ENCODE data around the gene SLC5A1. TPM values are rescaled to one million over a fixed set of nuclear protein-coding genes. Genes with fewer than 3 reads are reported as not detected.

SLC5A1 gene
- polyA plus RNA-seq, 3 donors from 2014 or later, result not detected

DNA sequence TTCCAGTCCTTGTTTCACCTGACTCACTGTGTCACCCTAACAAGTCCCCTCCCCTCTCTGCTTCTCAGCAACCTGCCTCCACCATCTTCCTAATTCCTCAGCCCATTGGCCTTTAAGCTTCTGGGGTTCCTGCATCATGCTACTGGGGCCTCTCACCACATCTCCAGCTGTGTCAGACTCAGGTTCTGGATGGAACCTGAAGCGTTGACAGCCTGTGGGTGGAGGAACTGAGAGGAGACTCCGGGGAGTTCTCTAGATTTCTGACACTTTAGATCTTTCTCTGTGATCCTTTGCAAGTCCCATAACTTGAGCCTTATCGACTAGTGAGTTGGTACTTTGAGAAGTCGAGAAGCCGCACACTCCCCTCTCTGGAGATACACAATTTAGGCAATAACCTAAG lies 11.6 kb upstream of the SLC5A1 start:
- no peaks in the 10 kb centered on the region for H3K36me3 Mint-ChIP-seq
- no peak for DNase-seq
- no peak overlapping the region for H3K4me3 Mint-ChIP-seq
- no peak overlapping the region for H3K27ac Mint-ChIP-seq
- no peaks in the 10 kb centered on the region for H3K9me3 Mint-ChIP-seq
- H3K27me3 Mint-ChIP-seq (ENCODE audit: low read depth in 3 of 3), result peaks cover 3 to 8% (median 5%) of the 10 kb centered on the region in 3 donors
- no peaks in the 10 kb centered on the region for H3K4me1 Mint-ChIP-seq

GRCh38 chr22:32034275-32034674 lies 8.8 kb upstream of the SLC5A1 start:
- Mint-ChIP-seq H3K4me3 (no peak overlapping the region), H3K27ac (no peak overlapping the region), H3K27me3 (ENCODE audit: low read depth in 3 of 3) (peaks cover 0 to 4% (median 3%) of the 10 kb centered on the region in 3 donors), H3K4me1 (no peaks in the 10 kb centered on the region), H3K36me3 (no peaks in the 10 kb centered on the region), H3K9me3 (no peaks in the 10 kb centered on the region)
- DNase-seq, result no peak

DNA sequence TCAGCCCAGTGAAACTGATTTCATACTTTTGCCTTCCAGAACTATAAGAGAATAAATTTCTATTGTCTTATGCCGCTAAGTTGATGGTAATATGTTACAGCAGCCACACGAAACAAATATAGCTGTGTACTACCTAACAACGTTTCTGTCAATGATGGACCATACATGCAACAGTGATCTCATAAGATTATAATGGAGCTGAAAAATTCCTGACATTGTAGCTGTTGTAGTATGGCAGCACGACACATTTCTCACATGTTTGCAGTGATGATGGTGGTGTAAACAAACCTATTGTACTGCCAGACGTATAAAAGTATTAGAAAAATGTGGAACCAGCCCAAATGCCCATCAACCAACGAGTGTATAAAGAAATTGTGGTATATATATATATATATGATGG lies 5.8 kb upstream of the SLC5A1 start:
- H3K4me1 Mint-ChIP-seq, result no peaks in the 10 kb centered on the region
- H3K27me3 Mint-ChIP-seq (ENCODE audit: low read depth in 3 of 3), result peaks cover under 1 to 11% (median 4%) of the 10 kb centered on the region in 3 donors

DNA sequence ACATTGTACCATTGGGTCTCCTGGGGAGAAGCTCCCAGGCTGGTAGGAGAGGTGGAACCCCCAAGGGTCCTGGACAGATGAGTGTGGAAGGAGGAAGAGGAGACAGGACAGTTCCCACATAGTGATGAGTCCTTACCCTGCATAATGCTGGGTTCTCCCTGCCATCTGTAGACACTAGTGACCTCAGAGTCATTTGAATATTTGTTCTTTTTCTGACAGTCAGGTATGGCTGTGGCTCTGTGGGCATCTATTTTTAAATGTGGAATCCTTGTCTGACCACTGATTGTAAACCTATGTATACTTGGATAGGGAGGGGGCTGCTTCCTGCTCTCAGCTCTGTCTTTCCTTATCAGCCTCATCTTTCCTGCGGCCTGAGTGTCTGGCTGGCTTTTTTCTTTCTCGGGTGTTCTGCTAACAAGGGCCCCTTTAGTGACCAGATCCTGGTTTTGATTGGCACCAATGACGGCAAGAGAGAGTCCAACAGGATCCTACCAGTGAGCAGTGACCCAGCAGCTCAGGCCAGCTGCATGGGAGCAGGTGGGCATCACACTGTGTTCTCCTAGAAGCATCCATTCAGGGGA lies 2.6 kb upstream of the SLC5A1 start:
- H3K27ac Mint-ChIP-seq, result no peak overlapping the region
- no peak overlapping the region for H3K4me3 Mint-ChIP-seq
- no peaks in the 10 kb centered on the region for H3K36me3 Mint-ChIP-seq
- DNase-seq, result no peak
- no peaks in the 10 kb centered on the region for H3K9me3 Mint-ChIP-seq
- H3K4me1 Mint-ChIP-seq, result no peaks in the 10 kb centered on the region
- H3K27me3 Mint-ChIP-seq (ENCODE audit: low read depth in 3 of 3), result peaks cover 4 to 15% (median 7%) of the 10 kb centered on the region in 3 donors

More for the DNA sequence above, 5.8 kb upstream of the SLC5A1 start:
- H3K36me3 Mint-ChIP-seq, result no peaks in the 10 kb centered on the region
- no peak for DNase-seq
- no peaks in the 10 kb centered on the region for H3K9me3 Mint-ChIP-seq
- no peak overlapping the region for H3K4me3 Mint-ChIP-seq
- H3K27ac Mint-ChIP-seq, result no peak overlapping the region

DNA sequence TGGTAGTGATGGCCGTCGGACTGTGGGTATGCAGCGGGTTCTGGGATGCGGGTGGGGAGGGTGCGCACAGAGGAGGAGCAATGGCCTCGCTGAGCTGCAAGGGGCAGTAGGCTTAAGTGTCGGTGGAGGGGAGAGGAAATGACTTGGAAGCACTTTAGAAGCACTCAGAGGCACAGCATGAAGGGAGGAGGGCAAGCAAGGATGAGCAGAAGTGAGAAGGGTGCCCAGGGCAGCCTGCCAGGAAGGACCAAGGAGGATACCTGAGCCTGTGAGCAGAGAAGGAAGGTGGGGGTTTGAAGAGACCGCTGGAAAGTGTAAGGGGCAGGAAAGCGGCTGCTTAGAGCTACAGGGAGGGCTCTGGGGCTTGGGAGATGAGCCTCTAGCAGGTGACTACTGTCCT lies 330 bp downstream of the SLC5A1 start:
- no peak overlapping the region for H3K4me3 Mint-ChIP-seq
- no peak for DNase-seq
- no peaks in the 10 kb centered on the region for H3K9me3 Mint-ChIP-seq
- peaks cover 4 to 15% (median 10%) of the 10 kb centered on the region in 3 donors for H3K27me3 Mint-ChIP-seq (ENCODE audit: low read depth in 3 of 3)
- H3K27ac Mint-ChIP-seq, result no peak overlapping the region
- no peaks in the 10 kb centered on the region for H3K36me3 Mint-ChIP-seq
- no peaks in the 10 kb centered on the region for H3K4me1 Mint-ChIP-seq

DNA sequence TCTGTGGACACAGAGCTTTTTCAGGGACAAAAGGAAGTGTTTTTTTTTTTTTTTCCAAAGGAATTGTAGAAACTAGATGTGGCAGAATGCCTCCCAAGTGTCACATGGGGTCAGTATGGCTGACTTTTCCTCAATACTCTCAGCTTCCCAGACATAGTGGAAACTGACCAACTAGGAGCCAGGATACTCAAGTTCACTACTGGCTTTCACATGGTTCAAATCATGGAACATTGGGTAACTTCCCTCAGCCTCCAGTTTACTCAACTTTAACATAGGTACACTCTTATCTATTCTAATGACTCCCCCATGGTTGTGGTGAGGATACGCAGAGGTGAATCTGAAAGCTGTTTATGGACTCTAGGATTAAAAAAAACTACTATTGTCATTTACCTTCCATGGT lies 1.4 kb downstream of the SLC5A1 start:
- H3K36me3 Mint-ChIP-seq, result no peaks in the 10 kb centered on the region
- H3K9me3 Mint-ChIP-seq, result no peaks in the 10 kb centered on the region
- DNase-seq, result no peak
- peaks cover 4 to 17% (median 11%) of the 10 kb centered on the region in 3 donors for H3K27me3 Mint-ChIP-seq (ENCODE audit: low read depth in 3 of 3)
- H3K27ac Mint-ChIP-seq, result no peak overlapping the region
- no peak overlapping the region for H3K4me3 Mint-ChIP-seq
- H3K4me1 Mint-ChIP-seq, result no peaks in the 10 kb centered on the region

DNA sequence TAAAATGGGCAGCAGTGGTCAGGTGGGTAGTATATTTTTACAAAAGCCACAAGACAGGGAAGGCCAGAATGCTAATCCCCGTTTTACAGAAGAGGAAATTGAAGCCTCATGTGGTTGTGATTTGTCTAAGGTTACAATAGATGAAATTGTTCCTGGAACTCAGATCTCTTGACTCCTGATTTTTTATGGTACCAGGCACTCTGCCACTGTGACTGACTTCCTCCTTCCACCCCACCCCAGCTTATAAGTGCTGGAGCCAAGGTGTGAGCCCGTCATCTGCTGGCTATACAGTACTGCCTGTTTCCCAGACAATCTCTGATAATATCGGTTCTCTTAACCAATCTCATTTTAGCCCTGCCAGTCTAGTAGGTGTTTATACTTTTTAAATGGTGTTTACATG lies 1.9 kb downstream of the SLC5A1 start:
- Mint-ChIP-seq H3K27me3 (ENCODE audit: low read depth in 3 of 3) (peaks cover 4 to 17% (median 11%) of the 10 kb centered on the region in 3 donors), H3K9me3 (no peaks in the 10 kb centered on the region), H3K4me3 (no peak overlapping the region), H3K36me3 (no peaks in the 10 kb centered on the region), H3K27ac (no peak overlapping the region), H3K4me1 (no peaks in the 10 kb centered on the region)
- DNase-seq, result no peak

- DNase-seq, result no peak
- no peak overlapping the region for H3K27ac Mint-ChIP-seq
- no peaks in the 10 kb centered on the region for H3K36me3 Mint-ChIP-seq
- H3K4me3 Mint-ChIP-seq, result no peak overlapping the region
- peaks cover 4 to 16% (median 12%) of the 10 kb centered on the region in 3 donors for H3K27me3 Mint-ChIP-seq (ENCODE audit: low read depth in 3 of 3)
- H3K4me1 Mint-ChIP-seq, result no peaks in the 10 kb centered on the region
- no peaks in the 10 kb centered on the region for H3K9me3 Mint-ChIP-seq
These were observed 5.0 kb downstream of the SLC5A1 start for GRCh38 chr22:32048069-32048468.

- peaks cover 6 to 9% (median 7%) of the 10 kb centered on the region in 3 donors for H3K27me3 Mint-ChIP-seq (ENCODE audit: low read depth in 3 of 3)
- no peak overlapping the region for H3K4me3 Mint-ChIP-seq
- DNase-seq, result no peak
- no peaks in the 10 kb centered on the region for H3K9me3 Mint-ChIP-seq
- no peaks in the 10 kb centered on the region for H3K4me1 Mint-ChIP-seq
- no peak overlapping the region for H3K27ac Mint-ChIP-seq
- no peaks in the 10 kb centered on the region for H3K36me3 Mint-ChIP-seq
These were observed 7.8 kb downstream of the SLC5A1 start for GRCh38 chr22:32050678-32051515.

GRCh38 chr22:32052244-32052643 lies 9.2 kb downstream of the SLC5A1 start:
- Mint-ChIP-seq H3K4me1 (no peaks in the 10 kb centered on the region), H3K27ac (no peak overlapping the region), H3K36me3 (no peaks in the 10 kb centered on the region), H3K27me3 (ENCODE audit: low read depth in 3 of 3) (peaks cover 6 to 9% (median 7%) of the 10 kb centered on the region in 3 donors), H3K9me3 (no peaks in the 10 kb centered on the region), H3K4me3 (no peak overlapping the region)
- no peak for DNase-seq

- Mint-ChIP-seq H3K36me3 (no peaks in the 10 kb centered on the region), H3K4me1 (no peaks in the 10 kb centered on the region), H3K27me3 (ENCODE audit: low read depth in 3 of 3) (peaks cover 4 to 9% (median 7%) of the 10 kb centered on the region in 3 donors), H3K4me3 (no peak overlapping the region), H3K27ac (no peak overlapping the region), H3K9me3 (no peaks in the 10 kb centered on the region)
- no peak for DNase-seq
These were observed 10.1 kb downstream of the SLC5A1 start for GRCh38 chr22:32052936-32053791.

- H3K36me3 Mint-ChIP-seq, result peaks cover 0 to 2% (median 0%) of the 10 kb centered on the region in 3 donors
- peaks cover 5 to 12% (median 7%) of the 10 kb centered on the region in 3 donors for H3K27me3 Mint-ChIP-seq (ENCODE audit: low read depth in 3 of 3)
- H3K27ac Mint-ChIP-seq, result no peak overlapping the region
- H3K9me3 Mint-ChIP-seq, result no peaks in the 10 kb centered on the region
- DNase-seq, result no peak
- no peaks in the 10 kb centered on the region for H3K4me1 Mint-ChIP-seq
- no peak overlapping the region for H3K4me3 Mint-ChIP-seq
These were observed 12.0 kb downstream of the SLC5A1 start for GRCh38 chr22:32055069-32055468.

DNA sequence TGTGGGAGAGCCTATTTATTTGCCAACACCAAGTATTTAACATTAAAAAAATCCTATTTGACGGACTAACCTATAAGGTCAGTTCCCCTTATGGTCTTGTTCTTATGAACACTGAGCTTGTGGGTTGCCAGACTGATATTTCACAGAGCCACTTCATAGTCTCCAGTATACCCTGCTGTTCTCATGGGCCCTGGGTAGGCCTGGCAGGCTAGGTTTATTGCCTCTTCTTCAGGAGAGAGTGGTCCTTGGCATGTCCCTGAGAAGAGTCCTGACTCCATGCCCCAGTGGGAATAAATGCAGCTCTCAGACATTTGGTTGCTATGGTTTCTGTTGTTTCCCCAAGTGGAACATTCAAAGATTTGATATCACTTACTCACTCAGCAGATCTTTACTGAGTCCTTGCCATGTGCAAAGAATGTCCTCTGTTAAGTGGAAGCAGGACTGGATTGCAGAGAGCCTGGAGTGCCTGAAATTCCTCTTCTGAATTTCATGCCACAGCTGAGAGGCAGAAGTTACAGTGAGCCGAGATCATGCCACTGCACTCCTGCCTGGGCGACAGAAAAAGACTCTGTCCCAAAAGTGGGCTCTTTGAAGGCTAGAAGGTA lies 15.7 kb downstream of the SLC5A1 start:
- no peak overlapping the region for H3K4me3 Mint-ChIP-seq
- peak overlapping the region in 1 of 6 donors; percentile 12 for H3K27ac Mint-ChIP-seq
- H3K36me3 Mint-ChIP-seq, result peaks cover 0 to 2% (median 0%) of the 10 kb centered on the region in 3 donors
- H3K9me3 Mint-ChIP-seq, result no peaks in the 10 kb centered on the region
- no peak for DNase-seq
- peaks cover 2 to 7% (median 5%) of the 10 kb centered on the region in 3 donors for H3K27me3 Mint-ChIP-seq (ENCODE audit: low read depth in 3 of 3)
- H3K4me1 Mint-ChIP-seq, result no peaks in the 10 kb centered on the region
